Type B pancreatic cell (in vitro differentiated cells): Measurements from ENCODE around the gene IFNGR2. TPM values are rescaled to one million over a fixed set of nuclear protein-coding genes. Genes with fewer than 3 reads are reported as not detected.

Experiments
- DNase-seq: peaks from one replicate; pipeline ENCODE4 v3.0.0; 2021; ENCODE audit warnings: mixed read lengths; ENCODE audit not compliant: unreplicated experiment; ENCODE audit errors: extremely low spot score
- H3K27ac Mint-ChIP-seq: 2 replicates; pipeline ENCODE4 v1.8.0; 2021; ENCODE audit warnings: mild to moderate bottlenecking, mixed read lengths
- H3K27me3 Mint-ChIP-seq: 2 replicates; pipeline ENCODE4 v1.8.0; 2021; ENCODE audit warnings: mixed read lengths
- H3K36me3 Mint-ChIP-seq: 2 replicates; pipeline ENCODE4 v1.8.0; 2021; ENCODE audit warnings: mixed read lengths
- H3K4me1 Mint-ChIP-seq: one replicate; pipeline ENCODE4 v1.8.0; 2021; ENCODE audit warnings: mixed read lengths; ENCODE audit not compliant: unreplicated experiment
- H3K4me3 Mint-ChIP-seq: 2 replicates; pipeline ENCODE4 v1.8.0; 2021; ENCODE audit warnings: mild to moderate bottlenecking, mixed read lengths
- H3K9me3 Mint-ChIP-seq: 2 replicates; pipeline ENCODE4 v1.8.0; 2021; ENCODE audit warnings: mixed read lengths
- total RNA-seq: library from RNA; stranded (reverse); gene quantifications from 2 replicates; pipeline ENCODE4 v1.2.1, GENCODE V29; 2021; ENCODE audit warnings: low replicate concordance
- TF ChIP-seq, protein P1 (sequence below): fragments of 200-600 bp; sonication (generic); conservative IDR thresholded peaks from 2 replicates; pipeline ENCODE4 v1.5.0; 2021; ENCODE audit warnings: antibody characterized with exemption, mild to moderate bottlenecking

IFNGR2 gene
- total RNA-seq, 1 donor from 2014 or later, result 40.4 TPM

- Mint-ChIP-seq H3K27ac (no peak overlapping the region), H3K4me3 (no peak overlapping the region), H3K27me3 (no peaks in the 10 kb centered on the region), H3K4me1 (peaks cover 5% of the 10 kb centered on the region), H3K9me3 (peaks cover 4% of the 10 kb centered on the region), H3K36me3 (no peaks in the 10 kb centered on the region)
- TF ChIP-seq, protein P1, sequence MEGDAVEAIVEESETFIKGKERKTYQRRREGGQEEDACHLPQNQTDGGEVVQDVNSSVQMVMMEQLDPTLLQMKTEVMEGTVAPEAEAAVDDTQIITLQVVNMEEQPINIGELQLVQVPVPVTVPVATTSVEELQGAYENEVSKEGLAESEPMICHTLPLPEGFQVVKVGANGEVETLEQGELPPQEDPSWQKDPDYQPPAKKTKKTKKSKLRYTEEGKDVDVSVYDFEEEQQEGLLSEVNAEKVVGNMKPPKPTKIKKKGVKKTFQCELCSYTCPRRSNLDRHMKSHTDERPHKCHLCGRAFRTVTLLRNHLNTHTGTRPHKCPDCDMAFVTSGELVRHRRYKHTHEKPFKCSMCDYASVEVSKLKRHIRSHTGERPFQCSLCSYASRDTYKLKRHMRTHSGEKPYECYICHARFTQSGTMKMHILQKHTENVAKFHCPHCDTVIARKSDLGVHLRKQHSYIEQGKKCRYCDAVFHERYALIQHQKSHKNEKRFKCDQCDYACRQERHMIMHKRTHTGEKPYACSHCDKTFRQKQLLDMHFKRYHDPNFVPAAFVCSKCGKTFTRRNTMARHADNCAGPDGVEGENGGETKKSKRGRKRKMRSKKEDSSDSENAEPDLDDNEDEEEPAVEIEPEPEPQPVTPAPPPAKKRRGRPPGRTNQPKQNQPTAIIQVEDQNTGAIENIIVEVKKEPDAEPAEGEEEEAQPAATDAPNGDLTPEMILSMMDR, result no peak
- DNase-seq, result no peak
Measured at GRCh38 chr21:33396951-33397350, 6.3 kb upstream of the IFNGR2 start.

GRCh38 chr21:33397717-33398116 is 5.5 kb upstream of the IFNGR2 start:
- Mint-ChIP-seq H3K9me3 (peaks cover 4% of the 10 kb centered on the region), H3K36me3 (no peaks in the 10 kb centered on the region), H3K27ac (no peak overlapping the region), H3K4me3 (no peak overlapping the region), H3K27me3 (no peaks in the 10 kb centered on the region), H3K4me1 (peaks cover 5% of the 10 kb centered on the region)
- DNase-seq, result no peak
- TF ChIP-seq, protein P1, result no peak

DNA sequence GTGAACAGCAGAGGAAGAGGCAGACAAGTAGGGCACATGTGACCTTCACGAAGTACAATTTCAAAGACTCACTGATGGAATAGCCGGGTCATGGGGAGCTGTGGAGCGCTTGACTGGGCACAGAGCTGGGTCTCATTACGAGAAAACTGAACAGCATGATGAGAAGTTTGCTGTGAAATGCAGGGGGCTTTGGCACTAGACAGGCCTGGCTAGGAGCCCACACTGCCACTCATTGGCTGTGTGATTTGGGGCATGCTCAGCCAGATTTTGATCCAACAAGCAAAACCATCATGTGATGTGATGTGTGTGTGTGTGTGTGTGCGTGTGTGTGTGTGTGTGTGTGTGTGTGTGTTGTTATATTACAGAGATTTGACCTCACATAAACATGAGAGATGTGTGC is 4.9 kb upstream of the IFNGR2 start:
- TF ChIP-seq, protein P1, result no peak
- Mint-ChIP-seq H3K27me3 (no peaks in the 10 kb centered on the region), H3K4me3 (no peak overlapping the region), H3K9me3 (peaks cover 4% of the 10 kb centered on the region), H3K36me3 (no peaks in the 10 kb centered on the region), H3K4me1 (peaks cover 5% of the 10 kb centered on the region), H3K27ac (no peak overlapping the region)
- no peak for DNase-seq

GRCh38 chr21:33401630-33401992 is 1.6 kb upstream of the IFNGR2 start:
- Mint-ChIP-seq H3K4me1 (peaks cover 17% of the 10 kb centered on the region), H3K27me3 (no peaks in the 10 kb centered on the region), H3K27ac (no peak overlapping the region), H3K36me3 (peaks cover 8% of the 10 kb centered on the region), H3K9me3 (peaks cover 4% of the 10 kb centered on the region), H3K4me3 (no peak overlapping the region)
- TF ChIP-seq, protein P1, result no peak
- DNase-seq, result no peak

DNA sequence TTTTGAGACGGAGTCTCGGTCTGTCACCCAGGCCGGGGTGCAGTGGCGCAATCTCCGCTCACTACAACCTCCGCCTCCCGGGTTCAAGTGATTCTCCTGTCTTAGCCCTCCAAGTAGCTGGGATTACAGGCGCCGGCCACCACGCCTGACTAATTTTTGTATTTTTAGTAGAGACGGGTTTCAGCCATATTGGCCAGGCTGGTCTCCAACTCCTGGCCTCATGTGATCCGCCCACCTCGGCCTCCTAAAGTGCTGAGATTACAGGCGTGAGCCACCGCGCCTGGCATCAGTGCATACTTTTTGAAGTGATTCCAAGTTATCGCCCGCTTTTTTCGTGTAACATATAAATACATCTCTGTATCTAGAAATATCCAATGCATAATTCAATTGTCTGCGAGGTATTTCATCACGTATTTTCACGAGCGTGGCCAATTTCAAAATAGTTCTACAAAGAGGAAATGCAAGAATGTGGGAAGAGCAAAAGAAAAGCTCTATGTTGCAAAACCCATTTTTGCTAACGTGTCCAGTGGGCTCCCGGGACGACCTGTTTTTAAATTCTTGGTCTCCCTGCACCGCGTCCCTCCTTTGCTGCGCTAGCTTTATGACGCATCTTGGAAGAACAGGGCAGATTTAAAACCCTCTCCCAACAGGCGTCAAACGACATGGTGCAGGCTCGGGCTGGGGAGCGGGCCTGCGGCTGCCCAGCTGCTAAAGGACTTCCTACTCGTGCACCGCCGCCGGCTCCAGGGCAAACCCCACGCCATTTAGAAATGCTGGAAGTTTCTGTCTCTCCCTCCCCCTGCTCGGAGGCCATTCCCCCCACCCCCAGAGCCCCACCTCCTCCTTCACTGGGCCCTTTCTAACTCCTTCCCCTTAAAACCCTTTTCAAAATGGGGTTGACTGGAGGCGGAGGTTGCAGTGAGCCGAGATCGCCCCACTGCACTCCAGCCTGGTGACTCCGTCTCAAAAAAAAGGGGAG is 923 bp upstream of the IFNGR2 start:
- Mint-ChIP-seq H3K9me3 (peaks cover 4% of the 10 kb centered on the region), H3K36me3 (peaks cover 8% of the 10 kb centered on the region), H3K27me3 (no peaks in the 10 kb centered on the region), H3K4me1 (peaks cover 20% of the 10 kb centered on the region), H3K4me3 (peak overlapping the region; percentile 83), H3K27ac (peak overlapping the region; percentile 70)
- no peak for DNase-seq
- TF ChIP-seq, protein P1, result no peak
